HCT116 (cell line): Measurements from ENCODE around the gene PIP4K2B.

Experiments
- ELF1 ChIP-seq: IDR thresholded peaks from 2 replicates; pipeline ENCODE4 v1.6.1; 2012; ENCODE audit warnings: low read depth, borderline replicate concordance
- JUND ChIP-seq: IDR thresholded peaks from 2 replicates; pipeline ENCODE4 v1.6.1; 2012
- TF ChIP-seq, protein P1 (sequence below), 3 experiments: fragments of 200-600 bp in 1 of 3; sonication (generic) in 1 of 3; IDR thresholded peaks in 2 of 3; conservative IDR thresholded peaks in 1 of 3; 2 replicates each; pipeline ENCODE4 v1.5.1; 2012 to 2017; ENCODE audit warnings: low read depth in 2 of 3, low read length in 2 of 3, antibody characterized with exemption in 1 of 3, borderline replicate concordance in 1 of 3, control low read depth in 1 of 3, mild to moderate bottlenecking in 1 of 3, mixed read lengths in 1 of 3, mixed run types in 1 of 3, moderate library complexity in 1 of 3; ENCODE audit not compliant: insufficient read depth in 1 of 3
- TF ChIP-seq, protein P2 (sequence below): IDR thresholded peaks from 2 replicates; pipeline ENCODE4 v1.6.1; 2012
- TF ChIP-seq, protein P3 (sequence below): IDR thresholded peaks from 2 replicates; pipeline ENCODE4 v1.6.1; 2012; ENCODE audit warnings: low read depth

DNA sequence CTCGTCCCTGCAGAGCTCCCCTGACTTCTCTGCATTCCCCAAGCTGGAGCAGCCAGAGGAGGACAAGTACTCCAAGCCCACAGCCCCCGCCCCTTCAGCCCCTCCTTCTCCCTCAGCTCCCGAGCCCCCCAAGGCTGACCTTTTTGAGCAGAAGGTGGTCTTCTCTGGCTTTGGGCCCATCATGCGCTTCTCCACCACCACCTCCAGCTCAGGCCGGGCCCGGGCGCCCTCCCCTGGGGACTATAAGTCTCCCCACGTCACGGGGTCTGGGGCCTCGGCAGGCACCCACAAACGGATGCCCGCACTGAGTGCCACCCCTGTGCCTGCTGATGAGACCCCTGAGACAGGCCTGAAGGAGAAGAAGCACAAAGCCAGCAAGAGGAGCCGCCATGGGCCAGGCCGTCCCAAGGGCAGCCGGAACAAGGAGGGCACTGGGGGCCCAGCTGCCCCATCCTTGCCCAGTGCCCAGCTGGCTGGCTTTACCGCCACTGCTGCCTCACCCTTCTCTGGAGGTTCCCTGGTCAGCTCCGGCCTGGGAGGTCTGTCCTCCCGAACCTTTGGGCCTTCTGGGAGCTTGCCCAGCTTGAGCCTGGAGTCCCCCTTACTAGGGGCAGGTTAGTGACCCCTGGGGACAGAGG, 82.9 kb downstream of the PIP4K2B start:
- TF ChIP-seq, protein P1, sequence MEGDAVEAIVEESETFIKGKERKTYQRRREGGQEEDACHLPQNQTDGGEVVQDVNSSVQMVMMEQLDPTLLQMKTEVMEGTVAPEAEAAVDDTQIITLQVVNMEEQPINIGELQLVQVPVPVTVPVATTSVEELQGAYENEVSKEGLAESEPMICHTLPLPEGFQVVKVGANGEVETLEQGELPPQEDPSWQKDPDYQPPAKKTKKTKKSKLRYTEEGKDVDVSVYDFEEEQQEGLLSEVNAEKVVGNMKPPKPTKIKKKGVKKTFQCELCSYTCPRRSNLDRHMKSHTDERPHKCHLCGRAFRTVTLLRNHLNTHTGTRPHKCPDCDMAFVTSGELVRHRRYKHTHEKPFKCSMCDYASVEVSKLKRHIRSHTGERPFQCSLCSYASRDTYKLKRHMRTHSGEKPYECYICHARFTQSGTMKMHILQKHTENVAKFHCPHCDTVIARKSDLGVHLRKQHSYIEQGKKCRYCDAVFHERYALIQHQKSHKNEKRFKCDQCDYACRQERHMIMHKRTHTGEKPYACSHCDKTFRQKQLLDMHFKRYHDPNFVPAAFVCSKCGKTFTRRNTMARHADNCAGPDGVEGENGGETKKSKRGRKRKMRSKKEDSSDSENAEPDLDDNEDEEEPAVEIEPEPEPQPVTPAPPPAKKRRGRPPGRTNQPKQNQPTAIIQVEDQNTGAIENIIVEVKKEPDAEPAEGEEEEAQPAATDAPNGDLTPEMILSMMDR (IDR thresholded peaks at IDR 0.05 in 2 of 3, conservative IDR thresholded peaks at IDR 0.05 in 1 of 3; ENCODE audit: borderline replicate concordance in 1 of 3, insufficient read depth in 1 of 3, low read depth in 2 of 3, low read length in 2 of 3), result no peak
- TF ChIP-seq JUND (no peak), ELF1 (no peak)
- TF ChIP-seq, protein P2, sequence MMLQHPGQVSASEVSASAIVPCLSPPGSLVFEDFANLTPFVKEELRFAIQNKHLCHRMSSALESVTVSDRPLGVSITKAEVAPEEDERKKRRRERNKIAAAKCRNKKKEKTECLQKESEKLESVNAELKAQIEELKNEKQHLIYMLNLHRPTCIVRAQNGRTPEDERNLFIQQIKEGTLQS, result no peak
- TF ChIP-seq, protein P3, sequence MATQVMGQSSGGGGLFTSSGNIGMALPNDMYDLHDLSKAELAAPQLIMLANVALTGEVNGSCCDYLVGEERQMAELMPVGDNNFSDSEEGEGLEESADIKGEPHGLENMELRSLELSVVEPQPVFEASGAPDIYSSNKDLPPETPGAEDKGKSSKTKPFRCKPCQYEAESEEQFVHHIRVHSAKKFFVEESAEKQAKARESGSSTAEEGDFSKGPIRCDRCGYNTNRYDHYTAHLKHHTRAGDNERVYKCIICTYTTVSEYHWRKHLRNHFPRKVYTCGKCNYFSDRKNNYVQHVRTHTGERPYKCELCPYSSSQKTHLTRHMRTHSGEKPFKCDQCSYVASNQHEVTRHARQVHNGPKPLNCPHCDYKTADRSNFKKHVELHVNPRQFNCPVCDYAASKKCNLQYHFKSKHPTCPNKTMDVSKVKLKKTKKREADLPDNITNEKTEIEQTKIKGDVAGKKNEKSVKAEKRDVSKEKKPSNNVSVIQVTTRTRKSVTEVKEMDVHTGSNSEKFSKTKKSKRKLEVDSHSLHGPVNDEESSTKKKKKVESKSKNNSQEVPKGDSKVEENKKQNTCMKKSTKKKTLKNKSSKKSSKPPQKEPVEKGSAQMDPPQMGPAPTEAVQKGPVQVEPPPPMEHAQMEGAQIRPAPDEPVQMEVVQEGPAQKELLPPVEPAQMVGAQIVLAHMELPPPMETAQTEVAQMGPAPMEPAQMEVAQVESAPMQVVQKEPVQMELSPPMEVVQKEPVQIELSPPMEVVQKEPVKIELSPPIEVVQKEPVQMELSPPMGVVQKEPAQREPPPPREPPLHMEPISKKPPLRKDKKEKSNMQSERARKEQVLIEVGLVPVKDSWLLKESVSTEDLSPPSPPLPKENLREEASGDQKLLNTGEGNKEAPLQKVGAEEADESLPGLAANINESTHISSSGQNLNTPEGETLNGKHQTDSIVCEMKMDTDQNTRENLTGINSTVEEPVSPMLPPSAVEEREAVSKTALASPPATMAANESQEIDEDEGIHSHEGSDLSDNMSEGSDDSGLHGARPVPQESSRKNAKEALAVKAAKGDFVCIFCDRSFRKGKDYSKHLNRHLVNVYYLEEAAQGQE, result no peak
